Ovary (tissue), 3 donors: ENCODE measurements around the gene PCSK5.

Experiments used
- CTCF ChIP-seq, 3 donors: fragments of 450-650 bp in 2 of 3; fragments of 200-600 bp in 1 of 3; IDR thresholded peaks; one replicate each; pipeline versions ENCODE4 v1.5.1 to v1.8.0; 2016 to 2022; ENCODE audit warnings: antibody characterized with exemption in 3 of 3, mild to moderate bottlenecking in 1 of 3
- EP300 ChIP-seq: sonication (generic); formaldehyde crosslinking; IDR thresholded peaks from one replicate; pipeline ENCODE4 v1.6.1; 2017; ENCODE audit warnings: antibody characterized with exemption
- POLR2A ChIP-seq: fragments of 450-650 bp; IDR thresholded peaks from one replicate; pipeline ENCODE4 v1.6.1; 2017; ENCODE audit warnings: antibody characterized with exemption, mild to moderate bottlenecking, moderate library complexity
- donor health status: DM: no; HTN: no; CAD: no.

- TF ChIP-seq POLR2A: no peak
- TF ChIP-seq EP300: no peak
- no peak for TF ChIP-seq CTCF (IDR thresholded peaks at IDR 0.05)
Observed at GRCh38 chr9:76150013-76150412, 259.5 kb downstream of the PCSK5 start.
